Measurements from ENCODE around the gene ISCU.
"Not testable (repeated sequence)": the region's sequence is repeated elsewhere in the genome, so short reads cannot be mapped to it uniquely, and the experiment has no call there.

Gene ISCU

GRCh38 chr12:108570743-108571608, 8.6 kb downstream of the ISCU start:
- Mint-ChIP-seq H3K4me3 (no peak overlapping the region), H3K9me3 (no peaks in the 10 kb centered on the region), H3K4me1 (no peaks in the 10 kb centered on the region), H3K36me3 (ENCODE audit: low read depth) (peaks cover 22% of the 10 kb centered on the region), H3K27ac (no peak overlapping the region), H3K27me3 (ENCODE audit: low read depth, poor library complexity) (peaks cover 10% of the 10 kb centered on the region)
- no peak for DNase-seq
- TF ChIP-seq, protein P1, sequence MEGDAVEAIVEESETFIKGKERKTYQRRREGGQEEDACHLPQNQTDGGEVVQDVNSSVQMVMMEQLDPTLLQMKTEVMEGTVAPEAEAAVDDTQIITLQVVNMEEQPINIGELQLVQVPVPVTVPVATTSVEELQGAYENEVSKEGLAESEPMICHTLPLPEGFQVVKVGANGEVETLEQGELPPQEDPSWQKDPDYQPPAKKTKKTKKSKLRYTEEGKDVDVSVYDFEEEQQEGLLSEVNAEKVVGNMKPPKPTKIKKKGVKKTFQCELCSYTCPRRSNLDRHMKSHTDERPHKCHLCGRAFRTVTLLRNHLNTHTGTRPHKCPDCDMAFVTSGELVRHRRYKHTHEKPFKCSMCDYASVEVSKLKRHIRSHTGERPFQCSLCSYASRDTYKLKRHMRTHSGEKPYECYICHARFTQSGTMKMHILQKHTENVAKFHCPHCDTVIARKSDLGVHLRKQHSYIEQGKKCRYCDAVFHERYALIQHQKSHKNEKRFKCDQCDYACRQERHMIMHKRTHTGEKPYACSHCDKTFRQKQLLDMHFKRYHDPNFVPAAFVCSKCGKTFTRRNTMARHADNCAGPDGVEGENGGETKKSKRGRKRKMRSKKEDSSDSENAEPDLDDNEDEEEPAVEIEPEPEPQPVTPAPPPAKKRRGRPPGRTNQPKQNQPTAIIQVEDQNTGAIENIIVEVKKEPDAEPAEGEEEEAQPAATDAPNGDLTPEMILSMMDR (IDR thresholded peaks at IDR 0.05), result peak; percentile 36

GRCh38 chr12:108571609-108572165, 9.3 kb downstream of the ISCU start:
- no peak for DNase-seq
- Mint-ChIP-seq H3K27me3 (ENCODE audit: low read depth, poor library complexity) (peaks cover 14% of the 10 kb centered on the region), H3K36me3 (ENCODE audit: low read depth) (peaks cover 22% of the 10 kb centered on the region), H3K27ac (no peak overlapping the region), H3K4me3 (no peak overlapping the region), H3K9me3 (no peaks in the 10 kb centered on the region), H3K4me1 (no peaks in the 10 kb centered on the region)
- TF ChIP-seq, protein P1 (IDR thresholded peaks at IDR 0.05), result no peak

DNA sequence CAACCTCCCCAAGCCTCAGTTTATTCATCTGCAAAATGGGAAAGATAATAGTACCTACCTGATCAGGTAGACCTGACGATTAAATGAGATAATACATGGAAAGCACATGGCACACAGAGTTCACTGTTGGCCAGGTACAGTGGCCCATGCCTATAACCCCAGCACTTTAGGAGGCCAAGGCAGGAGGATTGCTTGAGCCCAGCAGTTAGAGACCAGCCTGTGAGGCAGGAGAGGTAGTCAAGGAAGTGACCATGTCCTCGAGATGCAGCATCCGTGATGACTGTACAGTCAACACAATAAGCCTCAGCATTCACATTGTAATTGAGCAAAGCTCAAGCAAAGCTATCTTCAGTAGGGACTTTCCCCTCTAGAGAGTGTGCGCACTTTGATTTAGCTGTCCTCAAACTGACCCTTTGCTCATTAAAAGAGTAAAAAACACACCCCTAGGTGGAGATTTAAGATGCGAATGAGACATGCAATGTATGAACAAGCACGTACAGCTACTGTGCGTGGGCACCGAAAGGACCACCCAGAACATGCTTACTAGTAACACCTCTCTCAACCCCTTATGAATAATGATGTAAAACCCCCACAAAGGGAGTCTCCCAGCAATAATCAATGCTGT, 9.9 kb downstream of the ISCU start:
- H3K36me3 Mint-ChIP-seq (ENCODE audit: low read depth), result peaks cover 17% of the 10 kb centered on the region
- no peak overlapping the region for H3K27ac Mint-ChIP-seq
- DNase-seq, result no peak
- TF ChIP-seq, protein P1 (IDR thresholded peaks at IDR 0.05), result no peak
- no peaks in the 10 kb centered on the region for H3K4me1 Mint-ChIP-seq
- H3K4me3 Mint-ChIP-seq, result no peak overlapping the region
- peaks cover 10% of the 10 kb centered on the region for H3K27me3 Mint-ChIP-seq (ENCODE audit: low read depth, poor library complexity)
- H3K9me3 Mint-ChIP-seq, result no peaks in the 10 kb centered on the region

DNA sequence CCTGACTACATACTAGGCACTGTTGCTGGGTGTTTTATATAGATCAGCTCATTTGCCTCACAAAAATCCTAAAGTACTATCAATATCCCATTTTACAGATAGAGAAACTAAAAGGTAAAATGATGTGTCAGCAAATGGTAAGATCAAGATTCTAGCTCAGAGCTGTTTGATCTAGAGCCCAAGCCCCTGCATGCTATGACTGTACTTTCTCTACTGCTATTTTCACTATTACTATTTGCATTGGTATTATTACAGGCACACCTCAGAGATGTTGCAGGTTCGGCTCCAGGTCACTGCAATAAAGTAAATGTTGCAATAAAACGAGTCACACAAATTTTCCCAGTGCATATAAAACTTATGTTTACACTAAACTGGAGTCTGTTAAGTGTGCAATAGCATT, 10.9 kb downstream of the ISCU start:
- H3K27me3 Mint-ChIP-seq (ENCODE audit: low read depth, poor library complexity), result peaks cover 14% of the 10 kb centered on the region
- no peaks in the 10 kb centered on the region for H3K9me3 Mint-ChIP-seq
- H3K4me1 Mint-ChIP-seq, result no peaks in the 10 kb centered on the region
- TF ChIP-seq, protein P1 (IDR thresholded peaks at IDR 0.05), result no peak
- peaks cover 11% of the 10 kb centered on the region for H3K36me3 Mint-ChIP-seq (ENCODE audit: low read depth)
- H3K27ac Mint-ChIP-seq, result no peak overlapping the region
- no peak for DNase-seq
- H3K4me3 Mint-ChIP-seq, result no peak overlapping the region

GRCh38 chr12:108574276-108574675, 11.9 kb downstream of the ISCU start:
- H3K4me3 Mint-ChIP-seq; H3K36me3 Mint-ChIP-seq (ENCODE audit: low read depth); H3K27ac Mint-ChIP-seq; DNase-seq; H3K9me3 Mint-ChIP-seq; H3K4me1 Mint-ChIP-seq: not testable (repeated sequence)
- H3K27me3 Mint-ChIP-seq (ENCODE audit: low read depth, poor library complexity), result peaks cover 19% of the 10 kb centered on the region

DNA sequence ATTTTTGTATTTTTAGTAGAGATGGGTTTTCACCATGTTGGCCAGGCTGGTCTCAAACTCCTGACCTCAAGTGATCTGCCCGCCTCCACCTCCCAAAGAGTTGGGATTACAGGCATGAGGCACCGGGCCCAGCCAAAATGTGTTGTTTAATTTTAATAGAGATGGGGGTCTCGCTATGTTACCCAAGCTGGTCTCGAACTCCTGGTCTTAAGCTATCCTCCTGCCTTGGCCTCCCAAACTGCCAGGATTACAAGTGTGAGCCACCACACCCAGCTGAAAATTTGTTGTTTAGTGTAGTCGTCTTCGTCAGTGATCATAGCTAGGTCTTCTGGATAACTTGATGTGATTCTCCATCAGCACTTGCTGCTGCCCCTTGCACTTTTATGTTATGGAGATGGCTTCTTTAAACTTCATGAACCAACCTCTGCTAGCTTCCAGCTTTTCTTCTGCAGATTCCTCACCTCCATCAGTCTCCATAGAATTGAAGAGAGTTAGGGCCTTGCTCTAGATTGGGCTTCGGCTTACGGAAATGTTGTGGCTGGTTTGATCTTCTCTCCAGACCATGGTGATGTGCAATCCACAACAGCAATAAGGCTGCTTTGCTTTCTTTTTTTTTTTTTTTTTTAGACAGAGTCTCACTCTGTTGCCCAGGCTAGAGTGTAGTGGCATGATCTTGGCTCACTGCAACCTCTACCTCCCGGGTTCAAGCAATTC, 13.0 kb downstream of the ISCU start:
- H3K9me3 Mint-ChIP-seq, result no peaks in the 10 kb centered on the region
- H3K4me1 Mint-ChIP-seq, result peaks cover 13% of the 10 kb centered on the region
- peaks cover 19% of the 10 kb centered on the region for H3K27me3 Mint-ChIP-seq (ENCODE audit: low read depth, poor library complexity)
- H3K36me3 Mint-ChIP-seq (ENCODE audit: low read depth), result no peaks in the 10 kb centered on the region
- no peak overlapping the region for H3K4me3 Mint-ChIP-seq
- TF ChIP-seq, protein P1 (IDR thresholded peaks at IDR 0.05), result no peak
- DNase-seq, result no peak
- no peak overlapping the region for H3K27ac Mint-ChIP-seq

Measured in nephron progenitor cell (in vitro differentiated cells).